Astrocyte (in vitro differentiated cells and primary cell): Measurements from ENCODE around the gene CLEC16A.

Source experiments
- CTCF ChIP-seq: IDR thresholded peaks from 2 replicates; pipeline ENCODE4 v1.5.1; 2011; ENCODE audit warnings: low read depth, mild to moderate bottlenecking, inconsistent platforms, low read length, moderate library complexity; ENCODE audit not compliant: insufficient read depth
- EZH2 ChIP-seq: IDR thresholded peaks from 2 replicates; pipeline ENCODE4 v1.6.1; 2012; ENCODE audit warnings: mild to moderate bottlenecking, low read length, inconsistent platforms; ENCODE audit not compliant: insufficient read depth

- TF ChIP-seq CTCF (no peak), EZH2 (no peak)
Observed at GRCh38 chr16:11087691-11088073, 143.3 kb downstream of the CLEC16A start.
